ENCODE results near the gene KLF4.
A peak's percentile ranks its signal among the peaks of the same experiment; 100 is the strongest.

KLF4 gene

DNA sequence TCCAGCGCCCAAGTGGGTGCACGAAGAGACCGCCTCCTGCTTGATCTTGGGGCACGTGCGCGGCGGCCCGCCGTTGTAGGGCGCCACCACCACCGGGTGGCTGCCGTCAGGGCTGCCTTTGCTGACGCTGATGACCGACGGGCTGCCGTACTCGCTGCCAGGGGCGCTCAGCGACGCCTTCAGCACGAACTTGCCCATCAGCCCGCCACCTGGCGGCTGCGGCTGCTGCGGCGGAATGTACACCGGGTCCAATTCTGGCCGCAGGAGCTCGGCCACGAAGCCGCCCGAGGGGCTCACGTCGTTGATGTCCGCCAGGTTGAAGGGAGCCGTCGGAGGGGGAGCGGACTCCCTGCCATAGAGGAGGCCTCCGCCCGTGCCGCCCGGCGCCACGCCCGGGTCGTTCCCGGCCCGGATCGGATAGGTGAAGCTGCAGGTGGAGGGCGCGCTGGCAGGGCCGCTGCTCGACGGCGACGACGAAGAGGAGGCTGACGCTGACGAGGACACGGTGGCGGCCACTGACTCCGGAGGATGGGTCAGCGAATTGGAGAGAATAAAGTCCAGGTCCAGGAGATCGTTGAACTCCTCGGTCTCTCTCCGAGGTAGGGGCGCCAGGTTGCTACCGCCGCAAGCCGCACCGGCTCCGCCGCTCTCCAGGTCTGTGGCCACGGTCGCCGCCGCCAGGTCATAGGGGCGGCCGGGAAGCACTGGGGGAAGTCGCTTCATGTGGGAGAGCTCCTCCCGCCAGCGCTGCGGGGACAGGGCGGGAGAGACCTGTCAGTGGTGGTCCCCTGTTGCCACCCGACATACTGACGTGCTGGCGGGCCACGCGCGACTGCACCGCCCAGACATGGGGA is 1.8 kb downstream of the KLF4 start:
- DNase-seq (ENCODE audit: low read depth in 2 of 2), result peak in 1 of 2 donors; percentile 20

DNA sequence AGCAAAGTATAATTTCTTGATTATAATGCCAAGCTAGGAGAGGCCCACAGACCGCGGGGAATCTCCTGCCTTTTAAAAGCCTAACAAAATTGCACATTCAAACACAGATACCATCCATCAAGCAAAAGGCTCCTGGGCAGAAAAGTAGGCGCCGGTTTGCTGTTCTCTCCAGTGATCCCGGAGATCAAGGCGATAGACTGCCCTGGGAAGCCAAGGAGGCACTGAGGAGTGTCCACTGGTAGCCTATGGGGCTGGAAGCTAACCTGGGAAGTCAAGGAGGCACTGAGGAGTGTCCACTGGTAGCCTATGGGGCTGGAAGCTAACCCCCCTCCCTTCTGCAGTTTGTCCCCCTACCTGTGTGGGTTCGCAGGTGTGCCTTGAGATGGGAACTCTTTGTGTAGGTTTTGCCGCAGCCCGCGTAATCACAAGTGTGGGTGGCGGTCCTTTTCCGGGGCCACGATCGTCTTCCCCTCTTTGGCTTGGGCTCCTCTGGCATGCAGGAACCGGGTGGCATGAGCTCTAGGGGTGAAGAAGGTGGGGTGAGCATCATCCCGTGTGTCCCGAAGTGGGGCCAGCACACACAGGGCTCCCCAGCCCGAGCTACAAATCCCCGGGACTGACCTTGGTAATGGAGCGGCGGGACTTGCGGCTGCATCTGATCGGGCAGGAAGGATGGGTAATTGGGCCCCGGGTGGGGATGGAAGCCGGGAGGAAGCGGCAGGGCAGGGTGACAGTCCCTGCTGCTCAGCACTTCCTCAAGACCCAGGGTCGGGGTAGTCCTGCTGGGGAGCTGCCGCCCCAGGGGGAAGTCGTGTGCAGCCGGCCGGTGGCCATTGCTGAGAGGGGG is 2.7 kb downstream of the KLF4 start:
- DNase-seq (ENCODE audit: low read depth in 2 of 2), result no peak

DNA sequence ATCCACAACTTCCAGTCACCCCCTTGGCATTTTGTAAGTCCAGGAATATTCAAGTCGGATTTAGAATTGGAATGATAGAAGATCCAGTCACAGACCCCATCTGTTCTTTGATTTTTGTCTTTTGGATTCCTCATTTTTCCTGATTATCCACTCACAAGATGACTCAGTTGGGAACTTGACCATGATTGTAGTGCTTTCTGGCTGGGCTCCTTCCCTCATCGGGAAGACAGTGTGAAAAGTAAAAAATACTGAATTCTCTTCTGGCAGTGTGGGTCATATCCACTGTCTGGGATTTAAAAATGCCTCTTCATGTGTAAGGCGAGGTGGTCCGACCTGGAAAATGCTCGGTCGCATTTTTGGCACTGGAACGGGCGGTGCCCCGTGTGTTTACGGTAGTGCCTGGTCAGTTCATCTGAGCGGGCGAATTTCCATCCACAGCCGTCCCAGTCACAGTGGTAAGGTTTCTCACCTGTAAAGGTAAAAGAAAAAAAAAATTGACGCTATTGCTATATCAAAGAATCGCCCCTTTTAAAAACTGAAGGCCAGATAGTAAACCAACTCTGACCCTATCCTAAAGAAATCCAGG is 4.0 kb downstream of the KLF4 start:
- DNase-seq (ENCODE audit: low read depth in 2 of 2), result no peak

DNA sequence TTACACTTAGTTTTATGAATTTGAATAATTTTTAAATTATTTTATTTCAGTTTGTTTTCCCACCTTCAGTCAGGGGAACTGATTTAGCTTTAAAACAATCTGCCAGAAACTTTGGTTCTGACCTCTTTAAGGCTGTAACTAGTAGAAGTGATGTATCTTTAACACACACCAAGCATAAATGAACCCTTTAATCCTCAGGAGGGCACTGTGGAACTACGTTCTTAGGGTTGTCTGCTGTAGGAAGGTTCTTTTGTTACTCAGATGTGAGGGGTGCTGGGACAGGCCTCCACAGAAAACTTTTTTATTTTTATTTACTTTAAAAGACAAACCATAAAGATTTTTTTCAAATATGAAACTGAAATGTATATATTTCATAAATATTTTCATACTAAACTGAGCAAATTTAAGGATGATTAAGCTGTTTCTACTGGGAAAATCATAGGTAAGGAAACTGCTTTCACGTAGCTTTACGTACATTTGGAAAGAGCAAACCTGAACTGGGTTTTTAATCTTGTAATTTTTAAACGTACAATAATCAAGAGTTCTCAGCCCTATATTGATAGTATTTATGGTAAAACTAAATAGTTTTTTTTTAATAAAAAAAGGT is 5.3 kb downstream of the KLF4 start:
- no peak for DNase-seq (ENCODE audit: low read depth in 2 of 2)

DNA sequence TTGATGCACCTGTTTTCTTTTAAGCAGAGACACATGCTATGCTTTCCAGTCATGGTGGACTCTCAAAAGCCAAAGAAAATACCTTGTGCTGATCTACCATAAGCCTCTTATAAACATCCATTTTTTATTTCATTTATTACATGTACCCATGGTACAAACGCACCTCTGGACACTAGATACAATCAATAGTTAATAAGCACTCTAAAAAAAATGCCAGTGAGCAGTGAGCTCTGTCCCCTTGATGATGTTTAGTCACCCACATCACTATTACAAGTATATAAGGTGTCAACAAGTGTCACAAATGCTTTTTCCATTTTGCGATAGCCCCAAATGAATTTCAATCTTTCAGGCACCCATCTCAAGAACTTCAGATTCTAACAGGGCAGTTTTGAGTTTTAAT is 5.9 kb downstream of the KLF4 start:
- DNase-seq (ENCODE audit: low read depth in 2 of 2), result no peak

DNA sequence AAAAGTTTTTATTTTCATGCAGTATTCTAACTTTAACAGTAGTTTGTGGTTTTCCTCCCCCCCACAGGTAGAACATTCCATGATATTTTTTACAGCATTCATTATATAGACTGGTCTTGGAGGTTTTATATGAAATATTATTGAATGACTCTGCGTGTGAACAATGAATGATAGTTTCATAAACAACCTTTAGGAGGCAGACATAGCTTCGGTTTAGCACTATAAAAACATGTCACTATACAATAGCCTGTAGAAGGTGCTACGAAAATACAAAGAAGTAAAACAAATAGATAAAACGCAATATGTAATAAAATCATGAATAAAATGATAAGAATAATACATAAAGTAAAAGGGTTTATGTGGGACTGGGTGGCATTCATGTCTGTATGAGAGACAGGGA is 8.5 kb downstream of the KLF4 start:
- DNase-seq (ENCODE audit: low read depth in 2 of 2), result no peak

DNA sequence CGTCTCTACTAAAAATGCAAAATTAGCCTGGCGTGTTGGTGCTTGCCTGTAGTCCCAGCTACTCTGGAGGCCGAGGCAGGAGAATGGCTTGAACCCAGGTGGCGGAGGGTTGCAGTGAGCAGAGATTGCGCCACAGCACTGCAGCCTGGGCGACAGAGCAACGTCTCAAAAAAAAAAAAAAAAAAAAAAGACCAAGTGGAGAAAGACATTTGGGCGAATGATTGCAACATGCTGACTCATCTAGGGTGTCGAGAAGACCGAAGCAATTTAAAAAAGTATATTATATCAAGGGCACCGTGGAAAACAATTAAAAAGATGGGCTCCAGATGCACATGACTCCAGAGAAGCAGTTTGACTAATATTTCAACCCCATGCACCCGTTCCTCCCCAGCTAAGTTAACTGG is 9.2 kb downstream of the KLF4 start:
- DNase-seq (ENCODE audit: low read depth in 2 of 2), result no peak

DNA sequence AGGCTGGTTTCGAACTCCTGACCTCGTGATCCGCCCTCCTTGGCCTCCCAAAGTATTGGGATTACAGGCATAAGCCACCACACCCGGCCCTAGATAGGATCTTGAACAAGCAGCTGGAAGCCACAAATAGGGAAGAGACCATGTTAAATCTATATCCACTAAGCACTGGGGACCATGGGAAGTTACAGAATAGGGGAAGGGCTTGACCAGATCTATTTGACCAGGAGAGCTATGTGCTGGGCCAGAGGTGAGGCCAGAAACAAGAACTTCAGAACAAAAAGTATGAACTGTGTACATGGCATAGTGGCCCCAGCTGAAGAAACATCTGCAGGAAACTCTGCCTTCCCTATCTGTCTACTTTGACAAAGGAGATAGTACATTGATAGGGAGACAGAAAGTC is 10.8 kb downstream of the KLF4 start:
- DNase-seq (ENCODE audit: low read depth in 2 of 2), result no peak

DNA sequence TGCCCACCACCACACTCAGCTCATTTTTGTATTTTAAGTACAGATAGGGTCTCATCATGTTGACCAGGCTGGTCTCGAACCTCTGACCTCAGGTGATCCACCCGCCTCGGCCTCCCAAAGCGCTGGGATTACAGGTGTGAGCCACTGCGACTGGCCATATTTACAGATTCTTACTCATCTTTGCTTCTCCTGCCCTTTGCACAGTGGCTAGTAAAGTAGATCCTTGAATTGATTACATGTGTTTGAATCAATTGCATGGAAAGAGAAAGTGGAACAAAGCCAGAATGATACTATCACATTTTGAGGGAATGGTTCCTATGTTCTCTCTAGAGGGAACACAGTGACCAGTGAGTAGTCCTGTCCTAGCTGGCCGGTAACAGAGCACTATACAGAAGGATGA is 15.4 kb downstream of the KLF4 start:
- no peak for DNase-seq (ENCODE audit: low read depth in 2 of 2)

DNA sequence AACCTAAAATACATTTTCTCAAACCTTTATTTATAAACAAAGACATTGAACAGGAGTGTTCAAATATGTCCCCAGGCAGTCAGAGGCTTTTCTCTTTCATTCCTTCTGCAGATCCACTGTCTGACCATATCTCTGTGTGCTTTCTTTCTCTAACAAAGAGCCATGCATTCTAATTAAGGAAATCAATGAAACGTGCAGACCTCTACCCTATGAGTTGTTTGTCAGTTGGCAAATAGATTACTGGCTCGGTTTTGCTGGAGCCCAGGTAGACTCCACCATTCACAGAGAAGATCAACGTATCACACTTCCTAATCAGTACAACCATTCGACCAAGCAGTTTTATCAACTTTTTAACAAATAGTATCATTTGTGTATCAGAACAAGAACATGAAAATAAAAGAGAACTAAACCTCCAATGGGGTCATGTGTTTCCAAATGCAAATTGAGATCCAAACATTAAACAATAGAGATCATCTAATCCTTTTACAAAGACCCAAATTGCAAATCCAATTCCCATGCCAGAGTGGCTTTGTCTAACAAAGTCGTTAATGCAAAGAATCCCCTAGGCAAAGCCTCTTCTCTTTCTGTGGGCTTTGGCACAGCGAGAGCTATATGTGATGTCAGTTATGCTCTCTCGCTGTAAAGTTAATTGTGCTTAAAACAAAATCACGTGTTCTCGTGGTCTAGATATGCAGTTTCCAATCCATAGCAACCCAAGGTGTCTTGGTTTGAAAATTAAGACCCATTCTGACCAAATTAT is 16.8 kb downstream of the KLF4 start:
- no peak for DNase-seq (ENCODE audit: low read depth in 2 of 2)

DNA sequence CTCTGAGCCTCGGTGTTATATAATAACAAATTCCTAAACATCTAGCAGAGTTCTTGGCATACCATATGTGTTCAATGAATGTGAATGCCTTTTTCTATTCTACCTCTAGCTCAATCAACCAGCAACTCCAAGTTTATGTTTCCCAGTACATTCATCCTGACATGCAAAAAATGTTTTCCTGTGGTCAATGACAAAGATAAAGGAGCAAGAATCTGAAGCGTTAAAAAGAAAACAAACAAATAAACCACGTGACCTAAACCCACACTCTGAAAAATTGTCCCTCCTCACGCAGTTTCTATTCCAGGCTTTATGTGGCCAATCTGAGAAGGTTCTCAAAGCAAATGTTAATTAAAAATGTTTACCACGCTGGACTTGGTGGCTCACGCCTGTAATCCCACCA is 18.0 kb downstream of the KLF4 start:
- no peak for DNase-seq (ENCODE audit: low read depth in 2 of 2)

DNA sequence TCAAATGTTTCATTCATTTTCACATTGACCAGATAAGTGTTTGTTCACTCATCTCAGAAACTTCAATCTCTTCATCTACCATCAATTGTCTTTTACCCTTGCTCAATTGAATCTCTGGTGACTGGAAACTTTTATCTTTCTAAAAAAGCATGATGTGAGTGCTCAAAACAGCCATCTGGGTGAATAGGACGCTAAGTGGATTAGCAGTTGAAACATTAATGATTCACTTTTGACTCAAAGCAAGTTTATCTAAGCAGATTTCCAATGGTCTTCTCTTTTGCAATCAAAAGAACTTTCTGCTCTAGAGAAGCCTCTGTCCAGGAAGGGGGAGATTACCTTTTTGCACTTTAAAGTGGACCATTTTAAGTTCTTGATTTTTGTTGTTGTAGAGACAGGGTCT is 22.2 kb downstream of the KLF4 start:
- no peak for DNase-seq (ENCODE audit: low read depth in 2 of 2)

DNA sequence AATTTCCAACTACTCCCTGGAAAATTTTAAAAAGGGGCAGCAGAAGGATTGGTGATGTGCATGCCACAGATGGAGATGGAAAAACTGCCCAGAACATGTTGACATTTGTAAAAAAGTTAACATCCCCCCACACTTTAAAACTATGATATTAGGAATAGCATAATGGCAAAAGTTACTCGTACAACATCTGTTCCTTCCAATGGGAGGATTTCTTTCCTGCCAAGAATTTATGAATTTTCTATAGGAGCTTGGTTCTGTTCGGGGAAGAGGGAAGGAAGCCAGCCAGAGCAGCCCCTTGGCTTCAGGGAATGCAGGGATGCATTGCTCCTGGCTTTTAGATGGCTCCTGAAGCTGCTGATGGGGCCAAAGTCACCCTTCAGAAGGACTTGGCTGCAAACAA is 22.7 kb downstream of the KLF4 start:
- DNase-seq (ENCODE audit: low read depth in 2 of 2), result no peak

DNA sequence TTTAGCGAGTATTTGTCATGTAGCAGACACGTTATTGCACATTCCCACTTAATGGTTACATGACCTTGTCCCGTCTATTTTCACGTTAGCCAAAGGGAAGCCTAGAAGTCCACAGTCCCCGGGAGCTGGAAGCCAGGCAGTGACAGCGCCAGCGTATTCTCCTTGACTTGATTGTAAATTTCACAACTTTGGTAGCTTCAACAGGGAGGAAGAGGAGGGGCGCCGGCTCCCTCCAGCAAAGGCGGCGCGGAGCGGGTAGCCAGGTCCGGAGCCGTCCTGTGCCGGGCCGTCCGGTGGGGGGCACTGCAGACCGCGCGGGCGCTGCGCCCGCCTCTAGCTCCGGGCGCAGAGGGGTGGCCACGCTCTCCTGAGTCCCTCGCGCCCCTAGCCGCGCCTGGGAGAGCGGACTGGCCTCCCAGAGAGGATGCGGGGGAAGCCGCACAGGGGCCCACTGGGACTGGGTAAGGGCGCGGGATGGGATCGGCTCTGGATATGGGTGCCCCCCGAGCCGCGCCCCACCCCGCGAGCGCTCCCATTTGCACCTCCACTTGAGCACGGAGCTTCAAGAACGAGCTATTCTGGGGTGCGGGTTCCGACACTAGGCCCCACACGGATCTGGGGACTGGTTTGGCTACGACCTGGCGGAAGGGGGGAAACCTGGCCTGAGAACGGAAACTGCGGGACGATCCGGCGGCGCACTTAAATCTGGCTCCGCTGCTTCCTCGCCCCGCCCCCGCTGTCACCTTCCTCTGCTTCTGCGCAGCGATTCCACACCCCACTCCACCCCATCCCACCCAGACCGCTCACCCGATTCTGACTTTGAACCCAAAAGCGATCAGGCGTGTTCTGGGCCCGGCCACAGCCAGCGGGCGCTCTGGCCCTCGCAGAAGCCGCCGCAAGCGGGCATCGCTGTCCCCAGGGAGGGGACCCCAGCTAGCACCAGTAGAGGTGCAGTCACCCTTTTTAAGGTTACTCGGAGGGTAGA is 23.8 kb downstream of the KLF4 start:
- peak in 1 of 2 donors; percentile 36 for DNase-seq (ENCODE audit: low read depth in 2 of 2)

DNA sequence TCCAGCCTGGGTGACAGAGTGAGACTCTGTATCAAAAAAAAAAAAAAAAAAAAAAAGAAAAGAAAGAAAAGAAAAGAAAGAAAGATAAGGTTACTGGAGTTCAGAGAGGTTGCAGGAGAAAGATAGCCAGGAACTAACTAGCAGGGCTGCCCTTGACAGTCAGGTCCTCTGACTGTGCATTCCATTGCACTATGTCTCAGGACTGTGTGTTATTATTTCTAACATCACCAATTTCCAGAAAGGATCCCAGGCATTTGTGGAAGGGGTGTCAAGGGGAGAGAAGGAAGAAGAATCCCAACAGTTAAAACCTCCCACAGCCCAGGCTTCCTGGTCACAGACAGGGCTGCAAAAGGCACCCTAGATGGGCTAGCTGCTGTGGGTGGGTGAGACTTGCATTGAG is 25.1 kb downstream of the KLF4 start:
- DNase-seq (ENCODE audit: low read depth in 2 of 2), result no peak

DNA sequence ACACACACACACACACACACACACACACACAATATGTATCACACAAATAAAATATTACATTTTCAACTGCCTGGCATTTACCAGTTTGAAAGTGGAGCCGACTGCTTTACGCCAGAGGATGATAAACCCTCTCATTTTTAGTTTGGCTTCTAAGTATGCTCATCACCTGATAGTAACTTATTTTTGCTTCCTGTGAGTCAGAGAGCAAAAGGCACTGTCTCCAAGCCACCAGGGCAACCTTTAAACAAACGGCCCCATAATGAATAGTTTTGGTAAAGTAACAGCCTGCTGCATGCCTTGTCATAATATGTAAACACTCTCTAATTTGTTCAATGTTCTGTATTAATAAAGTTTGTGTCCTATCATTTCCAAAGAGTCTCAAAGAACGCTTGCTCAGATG is 26.9 kb downstream of the KLF4 start:
- no peak for DNase-seq (ENCODE audit: low read depth in 2 of 2)

DNA sequence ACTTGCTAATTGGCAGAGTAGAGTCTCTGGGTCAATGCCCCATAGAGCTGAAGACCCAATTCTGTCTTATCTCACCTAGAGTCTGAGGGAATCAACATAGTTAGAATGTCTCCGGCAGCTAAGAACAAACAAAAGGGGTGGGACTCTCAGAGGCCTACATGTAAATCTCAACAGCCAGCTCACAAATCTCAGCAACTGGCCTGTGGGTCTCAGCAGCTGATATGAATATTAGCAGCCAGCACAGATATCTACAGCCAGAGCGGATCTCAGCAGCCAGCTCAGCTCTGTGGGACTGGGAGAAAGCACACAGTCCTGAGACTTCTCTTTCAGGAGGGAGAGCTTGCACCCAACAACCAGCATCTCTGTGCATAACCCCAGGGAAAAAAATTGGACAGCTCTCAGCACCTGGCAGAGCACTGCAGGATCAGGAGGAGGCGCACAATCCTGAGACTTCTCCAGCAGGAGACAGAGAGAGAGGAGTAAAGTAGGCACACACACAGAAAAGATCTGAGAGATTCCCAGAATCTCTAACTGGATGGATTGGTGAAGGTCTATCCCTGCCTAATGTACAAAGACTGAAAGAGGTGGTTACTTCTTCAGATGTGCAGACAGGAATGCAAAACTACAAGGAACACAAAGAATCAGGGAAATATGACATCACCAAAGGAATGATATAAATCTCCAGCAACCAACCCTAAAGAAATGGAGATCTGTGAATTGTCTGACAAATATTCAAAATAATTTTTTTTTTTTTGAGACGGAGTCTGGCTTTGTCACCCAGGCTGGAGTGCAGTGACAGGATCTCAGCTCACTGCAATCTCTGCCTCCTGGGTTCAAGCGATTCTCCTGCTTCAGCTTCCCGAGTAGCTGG is 29.2 kb downstream of the KLF4 start:
- no peak for DNase-seq (ENCODE audit: low read depth in 2 of 2)

DNA sequence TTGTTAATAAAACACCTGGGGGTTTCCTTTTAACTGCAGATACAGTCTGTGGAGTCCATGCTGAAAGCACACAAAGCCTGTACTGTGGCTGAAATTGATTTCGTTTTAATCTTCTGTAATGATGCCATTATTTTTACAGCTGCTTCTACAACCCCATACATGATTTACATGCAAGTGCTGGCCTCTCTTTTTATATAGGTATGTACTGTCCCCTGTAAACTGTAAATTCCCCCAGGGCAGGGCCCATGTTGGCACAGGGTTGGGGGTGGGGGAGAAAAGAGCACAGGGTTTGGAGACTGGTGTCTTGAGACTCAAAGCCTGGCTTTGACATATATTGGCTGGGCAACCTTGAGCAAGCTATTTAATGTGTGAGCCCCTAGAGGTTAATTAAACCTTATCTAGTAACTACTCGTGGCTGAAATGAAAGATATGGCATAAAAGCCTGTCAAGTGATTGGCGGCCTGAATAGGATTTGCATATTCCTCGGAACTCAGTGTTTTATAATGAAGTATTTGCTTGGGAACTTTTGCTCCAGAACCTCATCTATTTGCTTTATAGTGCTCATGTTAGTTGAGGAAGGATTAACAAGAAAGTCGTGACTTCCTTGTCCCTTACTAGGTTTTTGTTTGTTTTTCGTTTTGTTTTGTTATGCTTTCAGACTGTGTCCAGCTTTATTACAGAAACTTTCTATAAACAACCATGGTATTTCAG is 34.0 kb downstream of the KLF4 start:
- no peak for DNase-seq (ENCODE audit: low read depth in 2 of 2)

DNA sequence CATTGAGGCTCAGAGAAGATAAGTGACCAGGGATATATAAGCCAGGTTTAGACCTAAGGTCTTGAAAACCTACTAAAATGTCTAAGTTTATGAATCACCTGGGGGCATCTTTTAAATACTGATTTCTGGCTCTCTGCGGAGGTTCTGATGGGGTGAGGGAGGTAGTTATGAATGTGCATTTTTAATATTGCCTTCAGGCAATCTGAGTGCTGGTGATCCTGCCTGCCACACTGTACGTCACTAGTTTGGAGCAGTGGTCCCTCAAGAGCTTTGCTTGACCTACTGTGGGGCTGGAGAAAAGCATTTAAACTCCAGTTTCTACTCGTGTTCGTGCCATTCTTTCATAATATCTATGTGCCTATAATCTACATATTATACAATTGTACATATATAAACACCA is 36.1 kb downstream of the KLF4 start:
- DNase-seq (ENCODE audit: low read depth in 2 of 2), result no peak

Measured in stimulated activated CD4-positive, alpha-beta T cell treated with anti-CD3 and anti-CD28 coated beads, Interleukin-4, amount 100 ng/mL, for 48 hours (primary cell).